Skin epidermis (tissue), 12 donors: ENCODE measurements around the gene CHST15.

Experiments used
- H3K27ac ChIP-seq, 21 experiments: fragments of 200-600 bp; sonication (generic) in 11 of 21; one replicate each; pipeline ENCODE4 v1.5.0; 2020; ENCODE audit warnings: mild to moderate bottlenecking in 3 of 21, inconsistent platforms in 2 of 21, moderate library complexity in 2 of 21
- H3K4me3 ChIP-seq, 7 experiments: fragments of 200-600 bp; sonication (generic) in 2 of 7; one replicate each; pipeline ENCODE4 v1.5.0; 2020; ENCODE audit warnings: inconsistent platforms in 2 of 7, mild to moderate bottlenecking in 2 of 7, moderate library complexity in 1 of 7

The CHST15 gene

GRCh38 chr10:123965973-123966895, 127.2 kb downstream of the CHST15 start:
- no peak overlapping the region for H3K27ac ChIP-seq
- no peak overlapping the region for H3K4me3 ChIP-seq

DNA sequence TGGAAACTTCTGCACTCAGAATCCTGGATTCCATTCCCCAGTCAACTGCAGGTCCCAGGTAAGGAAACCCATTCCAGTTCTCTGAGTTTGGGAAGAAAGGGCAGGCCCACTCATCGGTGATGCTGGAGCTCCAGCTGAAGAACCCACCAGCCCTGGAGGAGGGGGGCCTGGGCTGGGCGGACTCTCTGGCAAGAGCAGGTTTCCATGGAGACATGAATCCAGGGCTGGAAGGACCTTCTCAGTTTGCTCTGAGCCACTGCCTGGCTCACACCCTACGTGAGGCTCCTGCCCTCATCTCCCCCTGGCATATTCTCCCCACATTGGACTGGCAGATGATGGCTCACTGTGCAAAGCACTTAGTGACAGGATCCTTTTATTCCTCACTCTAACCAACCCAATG, 128.4 kb downstream of the CHST15 start:
- Histone ChIP-seq H3K27ac (no peak overlapping the region), H3K4me3 (no peak overlapping the region)

DNA sequence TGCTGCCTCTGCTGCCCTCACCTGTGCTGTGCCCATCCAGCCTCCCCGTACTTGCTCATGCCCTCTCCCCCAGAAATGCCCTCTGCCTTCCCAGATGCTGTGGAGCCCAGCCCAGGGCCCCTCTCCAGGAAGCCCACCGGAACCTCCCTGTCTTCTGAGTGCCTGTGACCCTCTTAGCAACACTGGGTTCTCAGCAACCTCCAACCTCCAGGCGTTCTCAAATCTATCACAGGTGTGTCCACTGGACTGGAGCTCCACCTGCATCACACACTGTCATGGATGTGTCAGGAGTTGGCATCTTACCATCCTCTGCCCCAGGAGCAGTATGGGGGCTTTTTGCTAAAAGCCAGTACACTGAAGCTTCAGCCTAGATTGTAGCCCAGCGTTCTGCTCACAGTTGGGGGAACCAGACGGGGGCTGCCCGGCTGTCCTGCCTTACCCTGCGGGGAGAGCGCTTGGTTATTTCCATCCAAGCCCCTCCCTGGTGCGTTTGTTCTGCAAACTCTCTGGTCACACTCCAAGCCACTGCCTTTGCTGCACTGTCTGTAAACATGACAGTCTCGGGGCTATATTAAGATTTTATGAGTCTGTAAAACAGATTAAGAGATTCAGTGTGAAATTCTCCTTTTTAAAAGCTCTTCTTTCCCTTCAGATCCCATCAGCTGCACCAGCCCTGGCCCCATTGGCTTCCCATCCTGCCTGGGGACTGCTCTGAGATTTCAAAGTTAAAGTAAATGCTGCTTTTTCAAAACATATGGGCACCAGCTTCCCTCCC, 130.5 kb downstream of the CHST15 start:
- H3K4me3 ChIP-seq = no peak overlapping the region
- no peak overlapping the region for H3K27ac ChIP-seq

GRCh38 chr10:123958241-123958640, 135.2 kb downstream of the CHST15 start:
- no peak overlapping the region for H3K4me3 ChIP-seq
- H3K27ac ChIP-seq = no peak overlapping the region
